Caco-2 (cell line): Measurements from ENCODE around the gene SHMT2. TPM values are rescaled to one million over a fixed set of nuclear protein-coding genes. Genes with fewer than 3 reads are reported as not detected.

Source experiments
- BruUV-seq: library from RNA; stranded (reverse); fragments of 400-500 nt; replicated peaks from 2 replicates; lab custom pipeline; 2021; lab: Mats Ljungman, UMichigan
- CTCF ChIA-PET: fragments of 300-600 bp; sonication (Branson Sonifier 250); formaldehyde crosslinking; loops from one replicate; lab custom pipeline; 2022; ENCODE audit warnings: antibody characterized with exemption; lab: Charles Lee
- POLR2A ChIA-PET: fragments of 300-600 bp; sonication (Branson Sonifier 250); formaldehyde crosslinking; loops from one replicate; lab custom pipeline; 2022; ENCODE audit warnings: antibody characterized with exemption; lab: Charles Lee
- DNase-seq, 2 experiments: peaks; one replicate each; pipeline versions ENCODE4 v3.0.0 to v3.0.0-alpha.2; 2020 to 2022
- H3K27me3 ChIP-seq: replicated peaks from 2 replicates; pipeline ENCODE4 v1.6.0; 2011; ENCODE audit warnings: low read length; ENCODE audit not compliant: control insufficient read depth, insufficient read depth
- H3K36me3 ChIP-seq: 2 replicates; pipeline ENCODE4 v1.5.1; 2011; ENCODE audit warnings: low read length; ENCODE audit not compliant: control insufficient read depth, insufficient read depth
- H3K4me1 ChIP-seq: fragments of 250-450 bp; sonication (Bioruptor Pico); 2 replicates; pipeline ENCODE4 v1.5.1; 2020; ENCODE audit warnings: mild to moderate bottlenecking
- H3K4me3 ChIP-seq: 2 replicates; pipeline ENCODE4 v1.5.1; 2011; ENCODE audit warnings: low read depth, mild to moderate bottlenecking, control low read depth, low read length
- H3K9me3 ChIP-seq: fragments of 250-450 bp; sonication (Bioruptor Pico); 2 replicates; pipeline ENCODE4 v1.5.1; 2020; ENCODE audit warnings: mild to moderate bottlenecking, moderate library complexity
- H3K27ac Mint-ChIP-seq: one replicate; pipeline ENCODE4 v1.8.0; 2022; ENCODE audit warnings: mixed read lengths; ENCODE audit not compliant: unreplicated experiment
- H3K27me3 Mint-ChIP-seq: one replicate; pipeline ENCODE4 v1.8.0; 2022; ENCODE audit warnings: mixed read lengths; ENCODE audit not compliant: insufficient read depth, unreplicated experiment
- H3K36me3 Mint-ChIP-seq: one replicate; pipeline ENCODE4 v1.8.0; 2022; ENCODE audit warnings: mild to moderate bottlenecking, mixed read lengths; ENCODE audit not compliant: insufficient read depth, unreplicated experiment
- H3K4me1 Mint-ChIP-seq: one replicate; pipeline ENCODE4 v1.8.0; 2022; ENCODE audit warnings: low read depth, mixed read lengths; ENCODE audit not compliant: unreplicated experiment
- H3K4me3 Mint-ChIP-seq: one replicate; pipeline ENCODE4 v1.8.0; 2022; ENCODE audit warnings: mild to moderate bottlenecking, moderate library complexity, mixed read lengths; ENCODE audit not compliant: unreplicated experiment
- H3K9me3 Mint-ChIP-seq: one replicate; pipeline ENCODE4 v1.8.0; 2022; ENCODE audit warnings: mixed read lengths; ENCODE audit not compliant: unreplicated experiment
- intact Hi-C: fragments of 100-400 bp; cut with micrococcal nuclease; formaldehyde crosslinking; loops from one replicate; pipeline ENCODE4 v1.10.0; 2022; ENCODE audit not compliant: unreplicated experiment
- total RNA-seq: library from RNA; stranded (reverse); gene quantifications from 2 replicates; pipeline ENCODE4 v1.2.3, GENCODE V29; 2022
- TF ChIP-seq, protein P1 (sequence below), 2 experiments: fragments of 200-600 bp in 1 of 2; IDR thresholded peaks; 1 replicate in 1 of 2; 2 replicates in 1 of 2; pipeline versions ENCODE4 v1.5.1 to v1.8.0; 2011 to 2022; ENCODE audit warnings: antibody characterized with exemption in 1 of 2, control low read depth in 1 of 2, inconsistent platforms in 1 of 2, low read depth in 1 of 2, low read length in 1 of 2, mild to moderate bottlenecking in 1 of 2, moderate library complexity in 1 of 2; ENCODE audit not compliant: insufficient read depth in 1 of 2, severe bottlenecking in 1 of 2, unreplicated experiment in 1 of 2

SHMT2 gene
- total RNA-seq, 1 experiment from 2014 or later, result 466 TPM

- Mint-ChIP-seq H3K9me3 (no peaks in the 10 kb centered on the region), H3K36me3 (peaks cover 73% of the 10 kb centered on the region), H3K27me3 (no peaks in the 10 kb centered on the region), H3K27ac (no peak overlapping the region), H3K4me3 (peak overlapping the region; percentile 100), H3K4me1 (peaks cover 11% of the 10 kb centered on the region)
- peaks cover 4% of the 10 kb centered on the region; the same call in 1 of the 2 replicates for H3K4me1 ChIP-seq
- DNase-seq, result no peak
- intact Hi-C loops, result no loop called here
- BruUV-seq, result no TSS peak
- POLR2A ChIA-PET, result no interaction called here
- TF ChIP-seq, protein P1, sequence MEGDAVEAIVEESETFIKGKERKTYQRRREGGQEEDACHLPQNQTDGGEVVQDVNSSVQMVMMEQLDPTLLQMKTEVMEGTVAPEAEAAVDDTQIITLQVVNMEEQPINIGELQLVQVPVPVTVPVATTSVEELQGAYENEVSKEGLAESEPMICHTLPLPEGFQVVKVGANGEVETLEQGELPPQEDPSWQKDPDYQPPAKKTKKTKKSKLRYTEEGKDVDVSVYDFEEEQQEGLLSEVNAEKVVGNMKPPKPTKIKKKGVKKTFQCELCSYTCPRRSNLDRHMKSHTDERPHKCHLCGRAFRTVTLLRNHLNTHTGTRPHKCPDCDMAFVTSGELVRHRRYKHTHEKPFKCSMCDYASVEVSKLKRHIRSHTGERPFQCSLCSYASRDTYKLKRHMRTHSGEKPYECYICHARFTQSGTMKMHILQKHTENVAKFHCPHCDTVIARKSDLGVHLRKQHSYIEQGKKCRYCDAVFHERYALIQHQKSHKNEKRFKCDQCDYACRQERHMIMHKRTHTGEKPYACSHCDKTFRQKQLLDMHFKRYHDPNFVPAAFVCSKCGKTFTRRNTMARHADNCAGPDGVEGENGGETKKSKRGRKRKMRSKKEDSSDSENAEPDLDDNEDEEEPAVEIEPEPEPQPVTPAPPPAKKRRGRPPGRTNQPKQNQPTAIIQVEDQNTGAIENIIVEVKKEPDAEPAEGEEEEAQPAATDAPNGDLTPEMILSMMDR (IDR thresholded peaks at IDR 0.05; ENCODE audit: insufficient read depth in 1 of 2, low read depth in 1 of 2, low read length in 1 of 2, severe bottlenecking in 1 of 2, unreplicated experiment in 1 of 2), result no peak
- H3K27me3 ChIP-seq, result no peaks in the 10 kb centered on the region
- H3K36me3 ChIP-seq, result peaks cover 8% of the 10 kb centered on the region
- no peak overlapping the region for H3K4me3 ChIP-seq
- H3K9me3 ChIP-seq, result no peaks in the 10 kb centered on the region
- CTCF ChIA-PET, result interaction anchor here (0.6 to 2.6 kb wide), 3 partner anchors 18 to 107 kb away, joined by 3 to 27 read pairs (median 4); no protein-coding TSS in a partner anchor
These were observed 1.9 kb downstream of the SHMT2 start for GRCh38 chr12:57231276-57232021.

- ChIA-PET CTCF (interaction anchor here (1.5 kb wide), 1 partner anchor 108 kb away, joined by 3 read pairs; no protein-coding TSS in a partner anchor), POLR2A (no interaction called here)
- H3K36me3 Mint-ChIP-seq, result peaks cover 81% of the 10 kb centered on the region
- no TSS peak for BruUV-seq
- Histone ChIP-seq H3K4me1 (peaks cover 4% of the 10 kb centered on the region; the same call in 1 of the 2 replicates), H3K36me3 (peaks cover 8% of the 10 kb centered on the region), H3K27me3 (no peaks in the 10 kb centered on the region), H3K9me3 (no peaks in the 10 kb centered on the region), H3K4me3 (no peak overlapping the region)
- H3K4me3 Mint-ChIP-seq, result peak overlapping the region; percentile 31
- H3K27ac Mint-ChIP-seq, result no peak overlapping the region
- no peaks in the 10 kb centered on the region for H3K27me3 Mint-ChIP-seq
- DNase-seq, result no peak
- H3K9me3 Mint-ChIP-seq, result no peaks in the 10 kb centered on the region
- intact Hi-C loops, result no loop called here
- H3K4me1 Mint-ChIP-seq, result peaks cover 11% of the 10 kb centered on the region
- TF ChIP-seq, protein P1 (IDR thresholded peaks at IDR 0.05; ENCODE audit: insufficient read depth in 1 of 2, low read depth in 1 of 2, low read length in 1 of 2, severe bottlenecking in 1 of 2, unreplicated experiment in 1 of 2), result no peak
These were observed 2.7 kb downstream of the SHMT2 start for GRCh38 chr12:57232156-57232756.

- DNase-seq, result no peak
- intact Hi-C loops, result no loop called here
- POLR2A ChIA-PET, result no interaction called here
- Histone ChIP-seq H3K4me3 (no peak overlapping the region), H3K27me3 (no peaks in the 10 kb centered on the region), H3K36me3 (peaks cover 8% of the 10 kb centered on the region), H3K9me3 (no peaks in the 10 kb centered on the region), H3K4me1 (peaks cover 4% of the 10 kb centered on the region; the same call in 1 of the 2 replicates)
- Mint-ChIP-seq H3K4me3 (no peak overlapping the region), H3K27me3 (no peaks in the 10 kb centered on the region), H3K4me1 (peaks cover 20% of the 10 kb centered on the region), H3K9me3 (no peaks in the 10 kb centered on the region), H3K27ac (no peak overlapping the region), H3K36me3 (peaks cover 94% of the 10 kb centered on the region)
- no TSS peak for BruUV-seq
- CTCF ChIA-PET, result interaction anchor here (0.8 kb wide), 1 partner anchor 74 kb away, joined by 3 read pairs; no protein-coding TSS in a partner anchor
- TF ChIP-seq, protein P1 (IDR thresholded peaks at IDR 0.05; ENCODE audit: insufficient read depth in 1 of 2, low read depth in 1 of 2, low read length in 1 of 2, severe bottlenecking in 1 of 2, unreplicated experiment in 1 of 2), result no peak
These were observed 4.1 kb downstream of the SHMT2 start for GRCh38 chr12:57233357-57234232.
